GM21360 (cell line): ENCODE measurements around the gene STK16.
"Not testable (repeated sequence)": the region's sequence is repeated elsewhere in the genome, so short reads cannot be mapped to it uniquely, and the experiment has no call there.

Experiments
- ATAC-seq: cut with Tn5 transposase; IDR thresholded peaks from one replicate; pipeline ENCODE4 v1.9.1; 2021; ENCODE audit warnings: mild to moderate bottlenecking, moderate library complexity; ENCODE audit not compliant: unreplicated experiment

STK16 gene

DNA sequence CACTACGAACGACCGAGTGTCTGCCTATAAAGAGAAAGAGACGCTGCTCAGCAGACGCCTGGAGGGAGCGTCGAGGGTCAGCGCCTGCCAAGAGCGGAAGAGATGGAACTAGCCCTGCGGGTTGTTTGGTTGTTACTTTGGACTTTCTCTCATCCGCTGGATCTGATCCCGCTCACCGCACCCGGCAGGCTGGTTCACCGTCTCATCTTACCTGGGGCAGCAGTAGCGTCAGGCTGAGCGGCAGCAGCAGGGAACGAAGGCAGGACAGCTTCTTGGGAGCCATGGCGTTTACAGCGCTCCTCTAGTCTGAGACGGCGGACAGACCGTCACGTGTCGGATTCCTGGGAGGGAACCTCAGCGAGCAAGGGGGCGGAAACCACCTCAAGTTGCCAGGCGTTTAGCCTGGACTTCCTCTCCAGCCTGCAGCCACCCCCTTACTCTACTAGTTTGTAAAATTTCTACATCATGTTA is 2.0 kb upstream of the STK16 start:
- no peak for ATAC-seq

DNA sequence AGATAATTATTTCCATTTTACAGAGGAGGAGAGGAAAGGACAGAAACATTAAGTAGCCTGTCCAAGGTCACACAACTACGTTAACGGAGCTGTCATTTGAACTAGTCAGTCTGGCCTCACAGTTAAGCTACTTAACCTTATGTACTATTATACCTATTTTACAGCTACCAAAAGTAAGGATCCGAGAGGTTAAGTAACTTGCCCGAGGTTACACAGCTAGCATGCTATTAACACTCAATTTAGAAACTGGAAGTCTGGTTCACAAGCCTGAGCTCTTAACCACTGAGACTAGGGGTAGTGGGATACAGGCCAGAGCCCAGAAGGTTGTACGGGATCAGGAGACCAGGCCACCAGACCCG is 511 bp upstream of the STK16 start:
- ATAC-seq = no peak

DNA sequence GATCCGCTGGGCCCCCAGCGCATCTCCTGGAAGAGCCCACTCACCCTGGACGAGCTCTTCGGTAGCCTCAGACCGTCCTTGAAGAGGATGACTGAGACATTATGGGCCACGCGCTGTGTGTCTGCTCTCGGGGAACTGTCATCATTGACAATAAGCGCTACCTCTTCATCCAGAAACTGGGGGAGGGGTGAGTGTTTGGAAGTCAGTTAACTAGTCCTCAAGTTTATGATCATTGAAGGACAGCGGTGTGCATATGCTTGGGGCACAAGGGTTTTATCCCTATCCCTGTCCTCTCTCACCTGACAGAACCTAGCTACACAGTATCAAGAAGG is 586 bp downstream of the STK16 start:
- no peak for ATAC-seq

DNA sequence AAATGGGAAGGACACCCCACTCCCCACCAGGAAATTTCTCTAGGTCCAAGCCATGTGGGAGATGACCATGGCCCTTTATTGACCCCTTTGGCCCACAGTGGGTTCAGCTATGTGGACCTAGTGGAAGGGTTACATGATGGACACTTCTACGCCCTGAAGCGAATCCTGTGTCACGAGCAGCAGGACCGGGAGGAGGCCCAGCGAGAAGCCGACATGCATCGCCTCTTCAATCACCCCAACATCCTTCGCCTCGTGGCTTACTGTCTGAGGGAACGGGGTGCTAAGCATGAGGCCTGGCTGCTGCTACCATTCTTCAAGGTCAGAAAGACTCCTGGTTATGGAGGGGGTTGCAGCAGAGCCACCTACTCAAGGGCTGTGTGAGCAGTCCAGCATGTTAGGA is 1.3 kb downstream of the STK16 start:
- no peak for ATAC-seq

- no peak for ATAC-seq
Observed at GRCh38 chr2:219247678-219248642, 2.7 kb downstream of the STK16 start.

- no peak for ATAC-seq
Observed at GRCh38 chr2:219248845-219249202, 3.5 kb downstream of the STK16 start.

- ATAC-seq = no peak
Observed at GRCh38 chr2:219249203-219249980, 4.1 kb downstream of the STK16 start.

- no peak for ATAC-seq
Observed at GRCh38 chr2:219250049-219250781, 4.9 kb downstream of the STK16 start.

- no peak for ATAC-seq
Observed at GRCh38 chr2:219251656-219252055, 6.4 kb downstream of the STK16 start.

DNA sequence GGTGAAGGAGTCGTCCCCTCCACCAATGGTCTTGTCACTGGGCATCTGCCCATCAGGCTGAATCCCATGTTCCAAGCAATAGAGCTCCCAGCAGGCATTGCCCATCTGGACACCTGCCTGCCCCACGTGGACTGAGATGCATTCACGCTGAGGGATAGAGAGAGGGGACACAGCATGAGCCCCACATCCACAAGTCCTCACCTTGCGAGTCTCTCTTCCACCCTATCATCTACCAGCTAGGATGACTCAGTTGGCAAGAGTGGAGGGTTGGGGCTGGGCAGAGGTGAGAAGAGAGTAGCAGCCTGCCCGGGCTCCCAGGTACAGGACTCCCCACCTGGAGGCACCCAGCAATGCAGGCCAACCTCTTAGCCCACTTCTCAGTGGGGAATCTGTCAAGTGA is 6.8 kb downstream of the STK16 start:
- no peak for ATAC-seq

DNA sequence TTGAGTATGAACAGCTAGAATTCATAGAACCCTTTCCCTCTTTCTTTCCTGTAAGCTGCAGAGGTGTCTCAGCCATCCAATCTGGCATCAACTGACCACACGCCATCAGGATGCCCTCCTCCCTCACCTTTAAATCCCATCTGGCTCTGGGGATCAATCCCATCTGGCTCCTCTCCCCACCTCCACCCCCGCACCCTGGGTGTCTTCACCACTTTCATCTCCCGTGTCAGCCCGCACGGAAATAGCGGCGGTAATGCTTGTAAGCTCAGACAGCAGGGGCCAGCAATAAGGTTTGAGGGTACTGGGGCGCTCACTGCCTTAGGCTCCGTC is 7.3 kb downstream of the STK16 start:
- no peak for ATAC-seq

DNA sequence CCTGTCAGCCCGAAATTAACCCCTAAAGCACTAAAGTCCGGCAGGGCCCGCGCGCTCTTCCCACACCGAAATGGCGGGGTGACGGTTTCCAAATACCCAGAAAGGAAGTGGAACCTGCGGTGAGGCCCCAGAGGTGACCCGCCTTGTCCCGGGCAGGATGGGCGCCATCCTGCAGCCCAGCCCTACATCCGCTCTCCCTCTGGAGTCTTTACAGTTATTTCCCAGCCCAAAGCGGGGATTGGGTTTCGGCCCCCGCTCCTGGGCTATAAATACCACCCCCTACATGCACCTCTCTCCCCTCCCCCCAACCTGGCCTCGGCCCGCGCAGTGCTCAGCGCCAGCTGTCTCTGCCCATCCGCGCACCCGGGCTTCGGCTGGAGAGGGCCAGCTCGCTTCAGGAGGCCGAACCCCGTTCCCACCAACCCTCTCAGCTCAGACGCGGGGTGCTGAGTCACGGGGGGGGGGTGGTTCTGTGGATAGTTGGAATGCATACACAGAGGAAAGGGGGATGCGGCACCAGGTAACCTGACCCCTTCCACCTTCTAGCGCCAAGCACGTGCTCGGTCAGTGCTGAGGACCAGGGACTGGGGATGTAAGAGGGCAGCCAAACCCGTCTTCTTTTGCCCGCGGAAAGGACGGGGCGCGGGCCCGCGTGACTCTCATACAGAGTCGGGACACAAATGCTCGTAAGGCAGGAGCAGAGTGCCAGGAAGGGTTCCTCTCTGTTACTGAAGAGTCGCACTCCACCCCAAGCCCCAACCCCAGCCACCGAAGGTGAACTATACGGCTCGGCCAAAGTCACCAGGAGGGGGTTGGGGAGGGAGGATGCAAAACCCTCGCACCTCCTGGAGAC is 7.8 kb downstream of the STK16 start, which contains the start of gene TUBA4B:
TUBA4B (plus strand) TSS at position 344 of the 853 bp plus-strand sequence; CDS start at position 509, 165 bp downstream.
- peak; percentile 11 for ATAC-seq

- ATAC-seq = peak; percentile 56
Observed at GRCh38 chr2:219253753-219254589, 8.7 kb downstream of the STK16 start, which contains the start of gene TUBA4A. Gene TUBA4A (minus strand): TSS chr2:219253918. CDS start chr2:219253858, 60 bp downstream.

DNA sequence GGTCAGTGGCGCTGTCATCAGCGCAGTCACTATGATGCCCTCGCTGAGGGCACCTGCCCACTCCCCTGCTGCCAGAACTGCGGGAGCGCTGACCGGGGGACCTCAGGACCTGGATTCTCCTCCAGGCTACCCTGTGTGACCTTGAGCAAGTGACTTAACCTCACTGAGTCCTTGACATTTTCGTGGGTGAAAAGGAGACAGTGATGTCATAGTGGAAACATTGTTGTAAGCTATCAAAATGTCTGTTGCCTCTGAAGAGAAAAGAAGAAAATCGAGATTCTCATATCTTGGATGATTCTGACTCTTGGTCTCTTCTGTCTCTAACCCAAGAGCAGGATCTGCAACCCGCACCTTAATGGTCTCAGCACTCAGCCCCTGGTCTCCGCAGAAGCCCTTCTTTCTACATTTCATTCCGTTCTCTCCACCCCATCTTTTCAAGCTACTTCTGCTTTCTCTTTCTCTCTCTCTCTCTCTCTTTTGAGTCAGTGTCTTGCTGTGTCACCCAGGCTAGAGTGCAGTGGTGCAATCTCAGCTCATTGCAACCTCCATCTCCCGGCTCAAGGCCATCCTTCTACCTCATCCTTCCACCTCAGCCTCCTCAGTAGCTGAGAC is 9.4 kb downstream of the STK16 start:
- ATAC-seq = peak; percentile 22

GRCh38 chr2:219258942-219259341 is 13.7 kb downstream of the STK16 start:
- ATAC-seq = not testable (repeated sequence)

- ATAC-seq = no peak
Observed at GRCh38 chr2:219261024-219261855, 16.0 kb downstream of the STK16 start.

GRCh38 chr2:219266232-219266631 is 21.0 kb downstream of the STK16 start:
- ATAC-seq = no peak

GRCh38 chr2:219266886-219267285 is 21.6 kb downstream of the STK16 start:
- no peak for ATAC-seq
